HEK293 (cell line): ENCODE results near the gene ANKRD35.

Experiments
- BCL6B ChIP-seq: fragments of 450-650 bp; formaldehyde crosslinking; IDR thresholded peaks from 2 replicates; pipeline ENCODE4 v1.5.1; 2017; ENCODE audit warnings: missing biosample characterization, missing genetic modification characterization
- KLF10 ChIP-seq: fragments of 450-650 bp; IDR thresholded peaks from 2 replicates; pipeline ENCODE4 v1.5.1; 2018; ENCODE audit warnings: missing biosample characterization, mild to moderate bottlenecking, missing genetic modification characterization
- KLF17 ChIP-seq: fragments of 450-650 bp; formaldehyde crosslinking; IDR thresholded peaks from 2 replicates; pipeline ENCODE4 v1.5.1; 2016; ENCODE audit warnings: missing biosample characterization, missing genetic modification characterization
- PRDM4 ChIP-seq: fragments of 450-650 bp; formaldehyde crosslinking; IDR thresholded peaks from 2 replicates; pipeline ENCODE4 v1.5.1; 2017; ENCODE audit warnings: missing biosample characterization, missing genetic modification characterization
- YY2 ChIP-seq: fragments of 450-650 bp; formaldehyde crosslinking; IDR thresholded peaks from 2 replicates; pipeline ENCODE4 v1.5.1; 2016; ENCODE audit warnings: missing biosample characterization, missing genetic modification characterization
- ZBTB44 ChIP-seq: fragments of 450-650 bp; IDR thresholded peaks from 2 replicates; pipeline ENCODE4 v1.5.1; 2018; ENCODE audit warnings: missing biosample characterization, mild to moderate bottlenecking, missing genetic modification characterization
- ZBTB8A ChIP-seq: fragments of 450-650 bp; formaldehyde crosslinking; IDR thresholded peaks from 2 replicates; pipeline ENCODE4 v1.5.1; 2016; ENCODE audit warnings: missing biosample characterization, missing genetic modification characterization
- ZNF16 ChIP-seq: fragments of 450-650 bp; formaldehyde crosslinking; IDR thresholded peaks from 2 replicates; pipeline ENCODE4 v1.5.1; 2016; ENCODE audit warnings: low read depth, missing biosample characterization, missing genetic modification characterization
- ZNF2 ChIP-seq: fragments of 450-650 bp; formaldehyde crosslinking; IDR thresholded peaks from 2 replicates; pipeline ENCODE4 v1.5.1; 2016; ENCODE audit warnings: missing biosample characterization, missing genetic modification characterization
- ZNF366 ChIP-seq: fragments of 450-650 bp; formaldehyde crosslinking; conservative IDR thresholded peaks from 2 replicates; pipeline ENCODE4 v1.5.1; 2016; ENCODE audit warnings: missing biosample characterization, missing genetic modification characterization
- ZNF416 ChIP-seq: fragments of 450-650 bp; formaldehyde crosslinking; IDR thresholded peaks from 2 replicates; pipeline ENCODE4 v1.5.1; 2016; ENCODE audit warnings: missing biosample characterization, missing genetic modification characterization
- ZNF518A ChIP-seq: fragments of 450-650 bp; formaldehyde crosslinking; conservative IDR thresholded peaks from 2 replicates; pipeline ENCODE4 v1.5.1; 2016; ENCODE audit warnings: low read depth, missing biosample characterization, missing genetic modification characterization
- ZNF777 ChIP-seq: fragments of 450-650 bp; formaldehyde crosslinking; IDR thresholded peaks from 2 replicates; pipeline ENCODE4 v1.5.1; 2017; ENCODE audit warnings: missing biosample characterization, missing genetic modification characterization, borderline replicate concordance

The ANKRD35 gene

GRCh38 chr1:145858901-145859490, 26.7 kb downstream of the ANKRD35 start, which contains the start of gene PIAS3 (continued):
- TF ChIP-seq ZBTB44 (tag by site-specific recombination) (peak; percentile 28; the same call in 1 of the 2 replicates), BCL6B (tag by site-specific recombination) (no peak), ZNF2 (tag by site-specific recombination) (0 out of 2 replicates have a peak, but pooled peaks have one; percentile 62), ZNF416 (no peak), ZNF518A (tag by site-specific recombination) (no peak), ZNF366 (tag by site-specific recombination) (peak; percentile 87), ZNF777 (tag by site-specific recombination) (no peak), KLF17 (peak; percentile 75), PRDM4 (no peak; the same call in 1 of the 2 replicates), ZNF16 (tag by site-specific recombination) (no peak), ZBTB8A (peak; percentile 54), YY2 (tag by site-specific recombination) (peak; percentile 75; the same call in 1 of the 2 replicates), KLF10 (tag by site-specific recombination) (peak; percentile 97)
- TF ChIP-seq, all 188 proteins: peak for 37
